Natural killer cell (primary cell): ENCODE measurements around the gene ATP2C2. TPM values are rescaled to one million over a fixed set of nuclear protein-coding genes. Genes with fewer than 3 reads are reported as not detected.

Experiments
- ATAC-seq, 3 donors: fragments of 150-1000 bp in 2 of 3; fragments of 200-7000 bp in 1 of 3; cut with Tn5 transposase; 1 replicate in 1 of 3; 2 replicates in 2 of 3; pipeline ENCODE4 v1.10.0; 2021; ENCODE audit warnings: mild to moderate bottlenecking in 2 of 3, moderate library complexity in 2 of 3
- DNase-seq, 2 donors: peaks; one replicate each; pipeline versions ENCODE4 v3.0.0 to v3.0.0-alpha.2; 2013 to 2021; ENCODE audit warnings: mixed read lengths in 1 of 2
- H3K27ac ChIP-seq: one replicate; pipeline ENCODE4 v1.5.1; 2013; ENCODE audit warnings: mild to moderate bottlenecking, low read length
- H3K27me3 ChIP-seq: one replicate; pipeline ENCODE4 v1.6.1; 2013; ENCODE audit warnings: low read length; ENCODE audit not compliant: control insufficient read depth, insufficient read depth
- H3K36me3 ChIP-seq: one replicate; pipeline ENCODE4 v1.6.1; 2013; ENCODE audit warnings: low read length; ENCODE audit not compliant: control insufficient read depth, insufficient read depth
- H3K4me1 ChIP-seq: one replicate; pipeline ENCODE4 v1.6.1; 2013; ENCODE audit warnings: low read length; ENCODE audit not compliant: control insufficient read depth, insufficient read depth
- H3K4me3 ChIP-seq: one replicate; pipeline ENCODE4 v1.5.1; 2013; ENCODE audit warnings: low read length
- H3K9me3 ChIP-seq: one replicate; pipeline ENCODE4 v1.6.1; 2013; ENCODE audit warnings: low read length; ENCODE audit not compliant: control insufficient read depth, insufficient read depth
- H3K27ac Mint-ChIP-seq, 2 donors: one replicate each; pipeline ENCODE4 v1.8.0; 2022; ENCODE audit warnings: mild to moderate bottlenecking in 2 of 2, mixed read lengths in 2 of 2, moderate library complexity in 1 of 2
- H3K27me3 Mint-ChIP-seq, 2 donors: one replicate each; pipeline ENCODE4 v1.8.0; 2022; ENCODE audit warnings: low read depth in 2 of 2, mixed read lengths in 2 of 2
- H3K36me3 Mint-ChIP-seq: one replicate; pipeline ENCODE4 v1.8.0; 2022; ENCODE audit warnings: mixed read lengths
- H3K4me1 Mint-ChIP-seq, 2 donors: one replicate each; pipeline ENCODE4 v1.8.0; 2022; ENCODE audit warnings: mixed read lengths in 2 of 2
- H3K4me3 Mint-ChIP-seq: one replicate; pipeline ENCODE4 v1.8.0; 2022; ENCODE audit warnings: mild to moderate bottlenecking, moderate library complexity, mixed read lengths
- H3K9me3 Mint-ChIP-seq, 2 donors: one replicate each; pipeline ENCODE4 v1.8.0; 2022; ENCODE audit warnings: mixed read lengths in 2 of 2
- WGBS: methylation state at CpG from one replicate; pipeline ENCODE4 v1.1.7; 2013; ENCODE audit warnings: missing lambda C conversion rate; ENCODE audit not compliant: insufficient coverage; 5-methylcytosine and 5-hydroxymethylcytosine counted together
- intact Hi-C: fragments of 100-400 bp; cut with micrococcal nuclease; formaldehyde crosslinking; loops from one replicate; pipeline ENCODE4 v1.14.2; 2022
- total RNA-seq, 4 donors: library from RNA; stranded (reverse); fragments of 120-200 nt in 1 of 4; gene quantifications; one replicate each; pipeline versions ENCODE4 v1.2.3 to v1.2.4, GENCODE V29; 2013 to 2022
- TF ChIP-seq, protein P1 (sequence below): fragments of 200-600 bp; IDR thresholded peaks from one replicate; pipeline ENCODE4 v1.8.0; 2022; ENCODE audit warnings: antibody characterized with exemption

ATP2C2 gene
- total RNA-seq, 3 donors from 2014 or later (not counting 1 experiment from before 2014, with no cell fraction given): not detected

GRCh38 chr16:84482001-84482891 is 113.9 kb downstream of the ATP2C2 start:
- intact Hi-C loops: no loop called here
- Histone ChIP-seq H3K36me3 (no peaks in the 10 kb centered on the region), H3K9me3 (no peaks in the 10 kb centered on the region), H3K4me1 (no peaks in the 10 kb centered on the region), H3K27ac (no peak overlapping the region), H3K27me3 (no peaks in the 10 kb centered on the region), H3K4me3 (no peak overlapping the region)
- DNase-seq (no peak), ATAC-seq (no peak)
- no peaks in the 10 kb centered on the region for H3K9me3 Mint-ChIP-seq
- H3K27ac Mint-ChIP-seq: no peak overlapping the region
- 74% methylated on average over 33 of the region's 33 CpGs for WGBS
- TF ChIP-seq, protein P1, sequence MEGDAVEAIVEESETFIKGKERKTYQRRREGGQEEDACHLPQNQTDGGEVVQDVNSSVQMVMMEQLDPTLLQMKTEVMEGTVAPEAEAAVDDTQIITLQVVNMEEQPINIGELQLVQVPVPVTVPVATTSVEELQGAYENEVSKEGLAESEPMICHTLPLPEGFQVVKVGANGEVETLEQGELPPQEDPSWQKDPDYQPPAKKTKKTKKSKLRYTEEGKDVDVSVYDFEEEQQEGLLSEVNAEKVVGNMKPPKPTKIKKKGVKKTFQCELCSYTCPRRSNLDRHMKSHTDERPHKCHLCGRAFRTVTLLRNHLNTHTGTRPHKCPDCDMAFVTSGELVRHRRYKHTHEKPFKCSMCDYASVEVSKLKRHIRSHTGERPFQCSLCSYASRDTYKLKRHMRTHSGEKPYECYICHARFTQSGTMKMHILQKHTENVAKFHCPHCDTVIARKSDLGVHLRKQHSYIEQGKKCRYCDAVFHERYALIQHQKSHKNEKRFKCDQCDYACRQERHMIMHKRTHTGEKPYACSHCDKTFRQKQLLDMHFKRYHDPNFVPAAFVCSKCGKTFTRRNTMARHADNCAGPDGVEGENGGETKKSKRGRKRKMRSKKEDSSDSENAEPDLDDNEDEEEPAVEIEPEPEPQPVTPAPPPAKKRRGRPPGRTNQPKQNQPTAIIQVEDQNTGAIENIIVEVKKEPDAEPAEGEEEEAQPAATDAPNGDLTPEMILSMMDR: no peak
- no peaks in the 10 kb centered on the region for H3K4me1 Mint-ChIP-seq
- no peak overlapping the region for H3K4me3 Mint-ChIP-seq
- no peaks in the 10 kb centered on the region for H3K27me3 Mint-ChIP-seq
- no peaks in the 10 kb centered on the region for H3K36me3 Mint-ChIP-seq

- intact Hi-C loops: no loop called here
- Mint-ChIP-seq H3K27me3 (no peaks in the 10 kb centered on the region), H3K4me3 (no peak overlapping the region), H3K4me1 (no peaks in the 10 kb centered on the region), H3K36me3 (no peaks in the 10 kb centered on the region), H3K9me3 (no peaks in the 10 kb centered on the region), H3K27ac (no peak overlapping the region)
- DNase-seq (no peak), ATAC-seq (no peak)
- H3K36me3 ChIP-seq: no peaks in the 10 kb centered on the region
- no peaks in the 10 kb centered on the region for H3K4me1 ChIP-seq
- no peaks in the 10 kb centered on the region for H3K27me3 ChIP-seq
- no peak overlapping the region for H3K27ac ChIP-seq
- no peaks in the 10 kb centered on the region for H3K9me3 ChIP-seq
- 89% methylated on average over 25 of the region's 25 CpGs for whole genome bisulfite sequencing
- TF ChIP-seq, protein P1: no peak
- no peak overlapping the region for H3K4me3 ChIP-seq
Observed at GRCh38 chr16:84482951-84483881, 114.9 kb downstream of the ATP2C2 start.

DNA sequence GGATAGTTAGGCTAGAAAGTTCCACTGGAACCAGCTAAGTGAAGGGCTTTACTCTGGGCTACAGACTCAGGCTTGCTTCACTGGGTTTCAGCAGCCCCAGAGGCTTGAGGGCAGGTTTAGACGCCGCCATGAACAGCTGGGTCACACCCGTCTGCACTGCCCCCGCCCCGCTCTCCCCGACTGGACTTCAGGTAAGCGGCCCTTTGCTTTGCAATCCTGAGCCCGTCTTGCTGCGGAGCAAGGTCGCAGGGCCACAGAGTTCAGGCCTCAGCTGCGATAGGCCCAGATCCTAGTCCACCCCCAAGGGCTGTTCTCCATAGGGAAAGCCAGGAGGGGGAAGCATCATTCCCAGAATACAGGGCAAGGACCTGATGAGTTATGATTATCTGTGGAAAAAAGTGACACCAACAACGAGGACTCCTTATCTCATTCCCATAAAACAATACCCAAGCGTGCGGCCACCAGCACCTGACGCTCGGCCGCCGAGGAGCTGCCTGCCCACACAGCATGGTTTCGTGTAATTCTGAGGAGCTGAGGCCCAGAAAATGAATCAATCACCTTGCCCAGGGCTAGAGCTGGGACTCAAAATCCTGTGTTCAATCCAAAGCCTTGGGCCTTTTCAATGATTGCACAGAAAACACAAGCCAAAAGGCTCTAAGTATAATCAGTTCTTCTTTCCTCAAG is 115.7 kb downstream of the ATP2C2 start:
- whole genome bisulfite sequencing: 91% methylated on average over 19 of the region's 19 CpGs
- intact Hi-C loops: no loop called here
- no peaks in the 10 kb centered on the region for H3K9me3 Mint-ChIP-seq

More for the DNA sequence above, 115.7 kb downstream of the ATP2C2 start:
- ATAC-seq: no peak
- Mint-ChIP-seq H3K27ac (no peak overlapping the region), H3K4me1 (peaks cover under 1 to 6% of the 10 kb centered on the region in 2 donors), H3K4me3 (no peak overlapping the region), H3K36me3 (no peaks in the 10 kb centered on the region), H3K27me3 (no peaks in the 10 kb centered on the region)
- no peak overlapping the region for H3K27ac ChIP-seq
- no peak for DNase-seq
- TF ChIP-seq, protein P1: no peak
- H3K27me3 ChIP-seq: no peaks in the 10 kb centered on the region
- no peak overlapping the region for H3K4me3 ChIP-seq
- H3K36me3 ChIP-seq: no peaks in the 10 kb centered on the region
- no peaks in the 10 kb centered on the region for H3K9me3 ChIP-seq
- H3K4me1 ChIP-seq: no peaks in the 10 kb centered on the region
